ENCODE measurements around the gene AVPI1.
A peak's percentile ranks its signal among the peaks of the same experiment; 100 is the strongest.
"Not testable (repeated sequence)": the region's sequence is repeated elsewhere in the genome, so short reads cannot be mapped to it uniquely, and the experiment has no call there.

Gene AVPI1

GRCh38 chr10:97701438-97702069 is 14.5 kb upstream of the AVPI1 start:
- peaks cover 33% of the 10 kb centered on the region for H3K4me1 ChIP-seq
- H3K4me3 ChIP-seq = no peak overlapping the region
- no peaks in the 10 kb centered on the region for H3K9me3 ChIP-seq
- no peak overlapping the region for H3K9ac ChIP-seq
- 0 out of 2 replicates have a peak overlapping the region, but pooled peaks have one; percentile 11 for H3K4me2 ChIP-seq
- no peak for TF ChIP-seq Cebpa-rat (IDR thresholded peaks at IDR 0.05)
- H3K27ac ChIP-seq = no peak overlapping the region
- H3K27me3 ChIP-seq = no peaks in the 10 kb centered on the region
- H3K36me3 ChIP-seq = no peaks in the 10 kb centered on the region
- H4K20me1 ChIP-seq = no peaks in the 10 kb centered on the region

DNA sequence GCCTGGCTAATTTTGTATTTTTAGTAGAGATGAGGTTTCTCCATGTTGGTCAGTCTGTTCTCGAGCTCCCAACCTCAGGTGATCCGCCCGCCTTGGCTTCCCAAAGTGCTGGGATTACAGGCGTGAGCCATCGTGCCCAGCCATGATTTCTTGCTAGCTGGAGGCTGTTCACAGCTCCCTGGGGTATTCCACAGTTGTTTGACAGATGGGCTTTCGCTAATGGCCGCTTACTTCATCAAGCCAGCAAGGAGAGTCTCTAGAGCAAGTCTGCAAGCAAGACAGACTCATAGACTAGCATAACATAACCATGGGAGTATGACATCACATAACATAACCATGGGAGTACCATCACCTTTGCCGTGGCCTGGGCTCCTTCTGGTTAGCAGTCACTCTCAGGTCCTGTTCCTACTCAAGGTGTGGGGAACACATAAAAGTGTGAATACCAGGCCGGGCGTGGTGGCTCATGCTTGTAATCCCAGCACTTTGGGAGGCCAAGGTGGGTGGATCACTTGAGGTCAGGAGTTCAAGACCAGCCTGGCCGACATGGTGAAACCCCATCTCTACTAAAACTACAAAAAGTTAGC is 11.1 kb upstream of the AVPI1 start:
- not testable (repeated sequence) for H3K9ac ChIP-seq, H3K4me3 ChIP-seq, H3K27ac ChIP-seq, H3K4me2 ChIP-seq, H3K27me3 ChIP-seq, H3K4me1 ChIP-seq, H3K36me3 ChIP-seq, H3K9me3 ChIP-seq, H4K20me1 ChIP-seq

GRCh38 chr10:97690133-97690532 is 3.1 kb upstream of the AVPI1 start:
- Histone ChIP-seq H3K4me2 (no peak overlapping the region), H3K4me1 (peaks cover 27% of the 10 kb centered on the region), H3K36me3 (no peaks in the 10 kb centered on the region), H3K27ac (no peak overlapping the region), H3K9me3 (peaks cover 3% of the 10 kb centered on the region; the same call in 1 of the 2 replicates), H3K9ac (no peak overlapping the region), H4K20me1 (no peaks in the 10 kb centered on the region), H3K27me3 (no peaks in the 10 kb centered on the region), H3K4me3 (no peak overlapping the region)
- no peak for TF ChIP-seq Cebpa-rat (IDR thresholded peaks at IDR 0.05)

- no peak overlapping the region for H3K27ac ChIP-seq
Observed at GRCh38 chr10:97689559-97690020, 2.5 kb upstream of the AVPI1 start.

DNA sequence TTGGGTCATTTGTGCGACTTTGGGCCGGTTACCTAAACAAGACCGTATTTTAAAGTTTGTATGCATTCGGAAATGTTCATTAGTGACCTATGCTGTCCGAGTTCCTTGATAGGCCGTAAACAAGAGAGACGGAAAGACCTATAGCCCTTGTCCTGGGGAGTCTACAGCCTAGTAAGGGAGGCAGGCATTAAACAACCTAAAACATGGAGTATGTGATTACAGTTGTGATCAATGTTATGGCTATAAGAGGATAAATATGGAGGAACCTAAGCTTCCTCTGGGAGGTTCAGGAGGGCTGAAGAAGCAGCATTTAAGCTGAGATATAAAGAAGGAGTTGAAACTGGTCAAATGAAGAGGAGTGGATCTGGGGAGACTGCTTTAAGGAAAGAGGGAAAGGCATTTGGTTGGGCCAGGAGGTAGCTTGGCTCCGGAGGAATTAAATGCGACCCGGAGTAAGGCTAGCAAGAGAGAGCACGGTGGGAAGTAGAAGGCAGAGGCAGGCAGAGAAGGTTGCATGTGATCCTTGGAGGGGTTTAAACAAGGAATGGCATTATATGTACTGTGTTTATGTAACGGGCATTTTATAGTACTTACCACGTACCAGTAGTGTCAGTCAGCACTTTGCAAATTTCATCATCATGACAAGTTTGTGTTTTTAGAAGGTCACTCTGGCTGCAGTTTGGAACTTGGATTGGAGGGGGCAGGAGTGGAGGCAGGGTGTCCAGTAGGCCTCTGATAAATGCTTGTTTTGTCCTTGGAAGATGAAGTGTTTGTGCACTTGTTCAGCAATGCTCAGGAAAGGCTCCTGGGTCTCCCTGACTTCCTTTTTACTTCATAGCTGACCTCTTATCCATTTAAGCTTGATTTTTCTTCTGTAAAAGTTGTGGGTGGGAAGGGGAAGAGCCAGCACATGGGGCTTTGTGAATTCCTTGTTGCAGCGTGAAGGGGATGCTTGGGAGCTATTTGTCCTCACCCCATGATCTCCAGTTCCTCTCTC is 1.0 kb upstream of the AVPI1 start:
- Histone ChIP-seq H3K4me2 (peak overlapping the region; percentile 77), H3K4me3 (peak overlapping the region; percentile 77), H3K9me3 (no peaks in the 10 kb centered on the region), H3K9ac (peak overlapping the region; percentile 53; the same call in 1 of the 2 replicates), H3K36me3 (no peaks in the 10 kb centered on the region), H4K20me1 (no peaks in the 10 kb centered on the region), H3K27ac (peak overlapping the region; percentile 57; the same call in 1 of the 2 replicates), H3K27me3 (no peaks in the 10 kb centered on the region), H3K4me1 (peaks cover 36% of the 10 kb centered on the region)
- no peak for TF ChIP-seq Cebpa-rat (IDR thresholded peaks at IDR 0.05)

More at GRCh38 chr10:97689559-97690020, 2.5 kb upstream of the AVPI1 start:
- no peak for TF ChIP-seq Cebpa-rat (IDR thresholded peaks at IDR 0.05)
- H3K9ac ChIP-seq = no peak overlapping the region
- H3K4me2 ChIP-seq = no peak overlapping the region
- H3K4me1 ChIP-seq = peaks cover 27% of the 10 kb centered on the region
- no peaks in the 10 kb centered on the region for H3K27me3 ChIP-seq
- peaks cover 3% of the 10 kb centered on the region; the same call in 1 of the 2 replicates for H3K9me3 ChIP-seq
- H4K20me1 ChIP-seq = no peaks in the 10 kb centered on the region
- no peaks in the 10 kb centered on the region for H3K36me3 ChIP-seq
- no peak overlapping the region for H3K4me3 ChIP-seq

- no peak for TF ChIP-seq Cebpa-rat (IDR thresholded peaks at IDR 0.05)
- peaks cover 36% of the 10 kb centered on the region for H3K4me1 ChIP-seq
- no peaks in the 10 kb centered on the region for H4K20me1 ChIP-seq
- peak overlapping the region; percentile 76 for H3K9ac ChIP-seq
- H3K27me3 ChIP-seq = no peaks in the 10 kb centered on the region
- H3K9me3 ChIP-seq = no peaks in the 10 kb centered on the region
- H3K4me3 ChIP-seq = peak overlapping the region; percentile 77
- peak overlapping the region; percentile 77 for H3K4me2 ChIP-seq
- H3K27ac ChIP-seq = no peak overlapping the region; the same call in 1 of the 2 replicates
- no peaks in the 10 kb centered on the region for H3K36me3 ChIP-seq
Observed at GRCh38 chr10:97686301-97686961, 610 bp downstream of the AVPI1 start.

DNA sequence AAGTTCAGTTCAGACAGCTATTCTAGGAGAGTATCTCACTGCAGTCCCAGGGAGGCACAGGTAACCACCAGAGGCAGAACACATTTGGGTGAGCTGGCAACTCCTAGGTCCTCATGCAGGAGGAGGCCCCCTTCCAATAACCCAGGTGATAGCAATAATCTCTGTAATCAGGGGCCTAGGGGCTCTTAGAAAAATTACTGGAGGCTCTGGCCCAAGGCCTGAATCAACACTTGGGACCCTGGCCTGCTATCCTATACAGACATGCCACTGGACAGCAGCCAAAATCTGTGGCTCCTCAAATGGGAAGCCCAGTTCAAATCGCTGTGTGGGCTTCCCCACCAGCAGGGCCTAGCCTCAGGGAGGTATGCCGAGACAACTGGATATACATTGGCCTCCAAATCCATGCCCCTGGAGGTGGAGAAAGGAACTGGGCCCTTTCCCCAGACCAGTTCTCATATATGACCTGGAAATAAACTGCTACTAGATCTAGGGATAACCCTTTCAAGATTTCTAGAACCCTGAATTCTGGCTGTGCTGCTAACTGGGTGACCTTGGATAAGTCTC is 1.6 kb downstream of the AVPI1 start:
- Histone ChIP-seq H4K20me1 (no peaks in the 10 kb centered on the region), H3K27me3 (no peaks in the 10 kb centered on the region), H3K36me3 (no peaks in the 10 kb centered on the region), H3K4me3 (no peak overlapping the region), H3K27ac (no peak overlapping the region), H3K4me1 (peaks cover 36% of the 10 kb centered on the region), H3K4me2 (peak overlapping the region; percentile 77; the same call in 1 of the 2 replicates), H3K9me3 (no peaks in the 10 kb centered on the region), H3K9ac (no peak overlapping the region)
- no peak for TF ChIP-seq Cebpa-rat (IDR thresholded peaks at IDR 0.05)

DNA sequence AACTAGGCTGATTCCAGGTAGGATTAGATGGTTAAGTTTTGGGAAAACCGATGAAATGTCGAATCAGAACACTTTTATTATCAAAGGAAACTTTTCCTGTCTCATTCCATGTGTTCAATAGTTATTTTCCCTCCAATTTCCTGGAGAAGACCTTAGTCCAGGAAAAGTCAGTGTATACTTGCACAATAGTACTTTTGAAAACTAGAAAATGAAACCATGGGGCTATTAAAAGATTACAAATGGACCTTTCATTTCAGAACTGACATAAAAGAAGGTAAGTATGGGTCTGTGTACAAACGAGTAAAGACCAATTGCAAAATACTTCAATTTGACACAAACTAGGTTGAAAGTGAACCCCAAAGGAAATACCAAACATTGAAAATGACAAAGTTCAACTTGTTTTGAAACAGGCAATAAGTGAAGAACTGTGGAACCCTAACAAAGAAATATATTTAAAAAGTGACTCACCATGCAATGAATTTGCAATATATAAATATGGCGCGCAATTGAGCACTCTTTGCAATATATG is 2.1 kb downstream of the AVPI1 start:
- Histone ChIP-seq H3K27me3 (no peaks in the 10 kb centered on the region), H3K27ac (no peak overlapping the region), H4K20me1 (no peaks in the 10 kb centered on the region), H3K4me2 (0 out of 2 replicates have a peak overlapping the region, but pooled peaks have one; percentile 77), H3K36me3 (no peaks in the 10 kb centered on the region), H3K9me3 (no peaks in the 10 kb centered on the region), H3K9ac (no peak overlapping the region), H3K4me3 (no peak overlapping the region), H3K4me1 (peaks cover 36% of the 10 kb centered on the region)
- TF ChIP-seq Cebpa-rat (IDR thresholded peaks at IDR 0.05) = no peak

- H3K36me3 ChIP-seq, H3K9me3 ChIP-seq, H4K20me1 ChIP-seq, H3K27ac ChIP-seq, H3K27me3 ChIP-seq, H3K9ac ChIP-seq, H3K4me3 ChIP-seq: not testable (repeated sequence)
- H3K4me1 ChIP-seq = peaks cover 36% of the 10 kb centered on the region
- H3K4me2 ChIP-seq = peak overlapping the region; percentile 19; the same call in 1 of the 2 replicates
Observed at GRCh38 chr10:97684368-97684713, 2.7 kb downstream of the AVPI1 start.

Measured in BLaER1 (cell line).